Transverse colon (tissue), 3 donors: ENCODE data around the gene ANO9.

ENCODE experiments used
- POLR2A ChIP-seq: fragments of 450-650 bp; IDR thresholded peaks from one replicate; pipeline ENCODE4 v1.6.1; 2016; ENCODE audit warnings: antibody characterized with exemption, mild to moderate bottlenecking, moderate library complexity
- TF ChIP-seq, protein P1 (sequence below), 5 experiments: fragments of 200-600 bp in 3 of 5; fragments of 450-650 bp in 2 of 5; sonication (generic) in 3 of 5; IDR thresholded peaks; 1 replicate in 2 of 5; 2 replicates in 3 of 5; pipeline ENCODE4 v1.5.1; 2016 to 2017; ENCODE audit warnings: antibody characterized with exemption in 5 of 5, inconsistent platforms in 3 of 5, mild to moderate bottlenecking in 2 of 5, moderate library complexity in 1 of 5

DNA sequence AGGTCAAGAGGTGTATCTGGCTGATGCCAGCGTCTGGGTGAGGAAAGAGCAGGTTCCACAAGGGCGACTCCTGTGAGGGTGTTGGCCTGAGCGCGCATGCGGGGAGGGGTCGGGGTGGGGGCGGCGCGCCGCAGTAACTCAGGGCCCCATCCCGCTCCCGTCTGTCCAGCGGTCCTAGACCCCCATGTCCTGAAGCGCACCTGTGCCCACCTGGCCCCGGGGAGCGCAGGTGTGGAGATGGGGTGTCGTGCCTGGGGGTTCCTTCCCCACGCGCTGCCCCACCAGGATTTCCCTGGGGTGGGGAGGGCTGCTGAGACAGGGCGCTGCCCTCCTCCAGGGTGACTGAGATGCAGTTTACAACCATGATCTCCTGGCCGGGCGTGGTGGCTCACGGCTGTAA is 44.4 kb upstream of the ANO9 start:
- TF ChIP-seq, protein P1, sequence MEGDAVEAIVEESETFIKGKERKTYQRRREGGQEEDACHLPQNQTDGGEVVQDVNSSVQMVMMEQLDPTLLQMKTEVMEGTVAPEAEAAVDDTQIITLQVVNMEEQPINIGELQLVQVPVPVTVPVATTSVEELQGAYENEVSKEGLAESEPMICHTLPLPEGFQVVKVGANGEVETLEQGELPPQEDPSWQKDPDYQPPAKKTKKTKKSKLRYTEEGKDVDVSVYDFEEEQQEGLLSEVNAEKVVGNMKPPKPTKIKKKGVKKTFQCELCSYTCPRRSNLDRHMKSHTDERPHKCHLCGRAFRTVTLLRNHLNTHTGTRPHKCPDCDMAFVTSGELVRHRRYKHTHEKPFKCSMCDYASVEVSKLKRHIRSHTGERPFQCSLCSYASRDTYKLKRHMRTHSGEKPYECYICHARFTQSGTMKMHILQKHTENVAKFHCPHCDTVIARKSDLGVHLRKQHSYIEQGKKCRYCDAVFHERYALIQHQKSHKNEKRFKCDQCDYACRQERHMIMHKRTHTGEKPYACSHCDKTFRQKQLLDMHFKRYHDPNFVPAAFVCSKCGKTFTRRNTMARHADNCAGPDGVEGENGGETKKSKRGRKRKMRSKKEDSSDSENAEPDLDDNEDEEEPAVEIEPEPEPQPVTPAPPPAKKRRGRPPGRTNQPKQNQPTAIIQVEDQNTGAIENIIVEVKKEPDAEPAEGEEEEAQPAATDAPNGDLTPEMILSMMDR (IDR thresholded peaks at IDR 0.05): no peak
- TF ChIP-seq POLR2A: no peak
